ENCODE measurements around the gene C6orf47.
"Not testable (repeated sequence)": the region's sequence is repeated elsewhere in the genome, so short reads cannot be mapped to it uniquely, and the experiment has no call there.

C6orf47 gene, protein sequence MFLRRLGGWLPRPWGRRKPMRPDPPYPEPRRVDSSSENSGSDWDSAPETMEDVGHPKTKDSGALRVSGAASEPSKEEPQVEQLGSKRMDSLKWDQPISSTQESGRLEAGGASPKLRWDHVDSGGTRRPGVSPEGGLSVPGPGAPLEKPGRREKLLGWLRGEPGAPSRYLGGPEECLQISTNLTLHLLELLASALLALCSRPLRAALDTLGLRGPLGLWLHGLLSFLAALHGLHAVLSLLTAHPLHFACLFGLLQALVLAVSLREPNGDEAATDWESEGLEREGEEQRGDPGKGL

GRCh38 chr6:31660381-31661261, at the start of gene C6orf47:
TSS of gene C6orf47 (minus strand) at chr6:31660778. CDS start at chr6:31659947, 831 bp downstream.
- peak; percentile 58 for DNase-seq

DNA sequence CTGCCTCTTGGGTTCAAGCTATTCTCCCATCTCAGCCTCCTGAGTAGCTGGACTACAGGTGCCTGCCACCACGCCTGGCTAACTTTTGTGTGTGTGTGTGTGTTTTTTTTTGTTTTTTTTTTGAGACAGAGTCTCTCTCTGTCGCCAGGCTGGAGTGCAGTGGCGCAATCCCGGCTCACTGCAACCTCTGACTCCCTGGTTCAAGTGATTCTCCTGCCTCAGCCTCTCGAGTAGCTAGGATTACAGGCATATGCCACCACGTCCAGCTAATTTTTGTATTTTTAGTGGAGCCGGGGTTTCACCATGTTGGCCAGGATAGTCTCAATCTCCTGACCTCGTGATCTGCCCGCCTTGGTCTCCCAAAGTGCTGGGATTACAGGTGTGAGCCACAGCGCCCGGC, 48.6 kb upstream of the C6orf47 start:
- DNase-seq: not testable (repeated sequence)

DNA sequence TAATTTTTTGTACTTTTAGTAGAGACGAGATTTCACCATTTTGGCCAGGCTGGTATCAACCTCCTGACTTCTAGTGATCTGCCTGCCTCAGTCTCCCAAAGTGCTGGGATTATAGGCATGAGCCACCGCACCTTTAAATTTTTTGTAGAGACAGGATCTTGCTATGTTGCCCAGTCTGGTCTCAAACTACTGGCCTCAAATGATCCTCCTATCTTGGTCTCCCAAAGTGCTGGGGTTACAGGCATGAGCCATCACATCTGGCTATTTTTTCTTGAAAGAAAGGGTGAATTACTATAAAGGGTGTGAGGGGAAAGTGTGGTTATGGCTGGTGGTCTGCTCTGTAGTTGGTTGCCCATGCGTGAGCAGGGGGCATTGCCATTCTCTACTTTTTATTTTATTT, 47.6 kb upstream of the C6orf47 start:
- no peak for DNase-seq

DNA sequence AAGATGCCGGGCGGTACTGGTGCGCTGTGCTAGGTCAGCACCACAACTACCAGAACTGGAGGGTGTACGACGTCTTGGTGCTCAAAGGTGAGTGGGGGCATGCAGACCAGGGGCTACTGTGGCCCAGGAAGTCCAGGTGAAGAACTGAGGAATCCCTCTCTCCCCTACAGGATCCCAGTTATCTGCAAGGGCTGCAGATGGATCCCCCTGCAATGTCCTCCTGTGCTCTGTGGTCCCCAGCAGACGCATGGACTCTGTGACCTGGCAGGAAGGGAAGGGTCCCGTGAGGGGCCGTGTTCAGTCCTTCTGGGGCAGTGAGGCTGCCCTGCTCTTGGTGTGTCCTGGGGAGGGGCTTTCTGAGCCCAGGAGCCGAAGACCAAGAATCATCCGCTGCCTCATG, 47.1 kb upstream of the C6orf47 start:
- no peak for DNase-seq

DNA sequence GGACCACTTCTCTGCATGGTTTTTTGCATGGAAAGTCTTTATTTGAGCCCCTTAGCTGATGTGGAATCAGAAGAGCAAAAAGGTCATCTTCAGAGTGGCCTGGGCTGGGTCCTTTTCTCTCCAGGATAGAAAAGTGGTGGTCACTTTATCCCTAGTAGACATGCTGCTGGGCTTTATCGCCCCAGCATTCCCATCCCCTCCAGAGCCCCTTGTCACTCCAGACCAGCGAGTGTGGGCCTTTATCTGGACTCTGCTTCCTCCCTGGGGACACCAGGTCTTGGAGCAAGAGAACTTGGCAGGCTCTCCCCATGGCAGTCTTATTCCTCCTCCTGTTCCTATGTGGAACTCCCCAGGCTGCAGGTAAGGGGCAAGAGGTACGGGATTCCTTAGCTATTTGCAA, 46.0 kb upstream of the C6orf47 start, which contains the start of gene LY6G6F:
TSS of gene LY6G6F (plus strand) at position 268 of the 400 bp plus-strand sequence. CDS start at position 309, 41 bp downstream.
- no peak for DNase-seq

DNA sequence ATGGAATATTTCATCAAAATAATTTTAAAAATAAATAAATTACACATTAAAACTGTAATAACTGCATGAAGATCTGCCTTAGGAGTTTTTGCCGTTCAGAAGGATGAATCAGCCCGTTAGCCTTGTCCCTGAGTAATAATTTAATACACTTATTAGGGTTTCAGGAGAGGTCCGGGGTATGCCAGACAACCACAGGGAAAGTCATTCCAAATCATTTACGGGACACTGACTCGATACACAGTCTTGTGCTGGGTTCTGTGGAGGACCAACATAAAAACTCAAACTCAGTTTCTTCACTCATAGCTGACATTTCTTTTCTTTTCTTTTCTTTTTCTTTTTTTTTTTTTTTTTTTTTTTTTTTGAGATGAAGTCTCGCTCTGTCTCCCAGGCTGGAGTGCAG, 45.4 kb upstream of the C6orf47 start:
- DNase-seq: no peak

GRCh38 chr6:31702819-31703716, 42.5 kb upstream of the C6orf47 start, which contains the start of gene ABHD16A:
TSS of gene ABHD16A (minus strand) at chr6:31703324. CDS start at chr6:31703281, 43 bp downstream.
- peak; percentile 94 for DNase-seq

GRCh38 chr6:31702405-31702818, 41.8 kb upstream of the C6orf47 start:
- DNase-seq: no peak

GRCh38 chr6:31701666-31702404, 41.3 kb upstream of the C6orf47 start:
- peak; percentile 40 for DNase-seq

GRCh38 chr6:31700740-31701401, 40.3 kb upstream of the C6orf47 start:
- no peak for DNase-seq

DNA sequence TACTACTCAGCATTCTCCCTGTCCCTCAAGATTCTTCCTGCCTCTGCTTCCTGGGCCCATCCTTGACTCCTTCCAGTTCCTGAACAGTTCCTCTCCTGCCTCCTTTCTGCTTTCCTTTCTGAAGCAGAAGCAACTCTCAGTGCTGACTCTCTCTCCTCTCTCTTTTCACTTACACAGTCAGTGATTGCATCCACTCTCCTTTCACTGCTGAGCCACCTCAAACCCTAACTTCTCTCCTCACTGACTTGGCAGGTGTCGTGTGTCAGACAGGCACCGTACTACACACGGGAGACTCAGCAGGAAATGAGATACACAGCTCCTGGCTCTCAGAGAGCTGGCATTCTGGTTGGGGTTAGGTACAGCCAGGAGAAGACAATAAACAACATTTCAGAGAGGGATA, 37.0 kb upstream of the C6orf47 start:
- no peak for DNase-seq

DNA sequence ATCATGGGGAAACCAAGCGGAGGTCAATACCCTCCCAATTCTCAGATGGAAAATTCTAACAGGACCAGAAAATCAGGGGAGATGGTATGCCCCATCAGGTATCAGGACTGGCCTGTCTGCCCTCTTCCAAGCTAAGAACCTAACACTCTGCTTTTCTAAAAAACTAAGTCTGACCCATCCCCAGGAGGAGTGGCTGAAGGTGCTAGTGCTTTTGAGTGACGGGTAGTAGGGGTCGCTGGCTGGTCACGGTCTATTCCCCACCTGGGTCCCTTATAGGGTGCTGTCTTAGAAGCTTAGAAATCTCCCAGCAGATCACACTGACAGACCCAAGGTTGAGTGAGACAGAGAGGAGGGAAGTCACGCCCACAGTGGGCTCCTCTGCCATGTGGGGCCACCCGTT, 33.0 kb upstream of the C6orf47 start:
- DNase-seq: no peak

- no peak for DNase-seq
Measured at GRCh38 chr6:31692886-31693285, 32.3 kb upstream of the C6orf47 start.

DNA sequence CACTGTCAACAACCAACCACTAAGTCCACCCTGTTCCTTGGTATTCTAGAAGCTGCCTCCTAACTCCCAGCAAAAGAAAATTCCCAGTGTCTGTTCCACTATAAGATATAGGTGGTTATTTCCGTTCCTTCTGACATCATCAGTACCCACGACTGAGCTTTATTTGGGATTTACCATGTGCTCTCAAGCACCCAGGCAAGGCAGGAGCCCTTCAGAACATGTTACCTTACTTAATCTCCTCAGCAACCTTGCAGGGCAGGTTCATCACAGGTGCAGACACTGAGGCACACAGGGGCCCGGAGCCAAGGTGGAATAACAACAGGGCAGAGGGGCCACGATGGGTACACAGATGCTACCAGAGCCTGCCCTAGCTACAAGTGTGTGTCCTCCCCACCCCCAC, 31.8 kb upstream of the C6orf47 start:
- DNase-seq: no peak

GRCh38 chr6:31691564-31692108, 31.1 kb upstream of the C6orf47 start:
- no peak for DNase-seq

- no peak for DNase-seq
Measured at GRCh38 chr6:31691078-31691463, 30.5 kb upstream of the C6orf47 start.

- DNase-seq: no peak
Measured at GRCh38 chr6:31690231-31691077, 29.9 kb upstream of the C6orf47 start.

DNA sequence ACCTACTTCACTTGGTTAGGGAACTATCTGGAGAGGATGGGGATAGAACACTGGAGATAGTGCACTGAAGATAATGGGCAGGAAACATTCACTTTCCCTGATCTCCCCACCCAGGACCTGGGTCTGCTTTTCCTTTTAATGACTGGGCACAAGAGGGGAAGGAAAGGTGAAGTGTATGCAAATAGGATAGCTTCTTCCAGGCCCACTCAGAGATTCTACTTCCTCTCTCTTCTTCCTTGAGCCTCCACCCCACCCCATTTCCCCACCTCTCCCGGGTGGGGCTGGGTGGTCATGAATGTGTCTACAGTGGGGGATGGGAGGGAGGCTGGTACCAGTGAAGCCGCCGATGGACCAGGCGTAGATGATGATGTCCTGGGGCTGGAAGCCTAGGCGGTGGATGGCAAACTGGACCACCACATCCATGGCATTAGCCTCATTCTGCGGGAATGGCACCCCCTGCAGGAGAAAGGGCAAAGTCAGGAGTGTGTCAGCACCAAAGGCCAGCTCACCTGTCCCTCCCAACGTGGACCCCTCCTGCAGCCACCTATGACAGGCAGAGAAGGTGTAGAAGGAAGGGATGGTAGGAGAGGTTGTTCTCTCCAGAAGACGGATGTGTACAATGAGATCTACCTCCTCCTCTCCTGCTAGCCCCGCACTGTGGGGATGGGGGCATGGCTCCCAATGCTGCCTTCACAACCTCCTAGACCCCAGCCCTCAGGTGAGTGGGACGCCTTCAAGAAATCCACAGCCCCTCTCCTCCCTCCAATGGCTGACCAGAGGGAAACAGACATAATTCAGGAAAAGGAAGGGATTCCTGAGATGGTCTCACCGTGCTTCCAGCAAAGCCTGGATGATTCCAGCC, 28.9 kb upstream of the C6orf47 start:
- no peak for DNase-seq
